ENCODE data around the gene ACACB.
A peak's percentile ranks its signal among the peaks of the same experiment; 100 is the strongest.

Gene ACACB

GRCh38 chr12:109173443-109174240 is 57.3 kb downstream of the ACACB start:
- no peak for DNase-seq (ENCODE audit: low read depth, low spot score)
- no peak overlapping the region for H3K4me3 ChIP-seq (ENCODE audit: low read depth, low read length)
- TF ChIP-seq CTCF (IDR thresholded peaks at IDR 0.05; ENCODE audit: low read depth, low read length): no peak
- in situ Hi-C loops (cut with HindIII; ENCODE audit: low sequenced_read_pairs): no loop called here

DNA sequence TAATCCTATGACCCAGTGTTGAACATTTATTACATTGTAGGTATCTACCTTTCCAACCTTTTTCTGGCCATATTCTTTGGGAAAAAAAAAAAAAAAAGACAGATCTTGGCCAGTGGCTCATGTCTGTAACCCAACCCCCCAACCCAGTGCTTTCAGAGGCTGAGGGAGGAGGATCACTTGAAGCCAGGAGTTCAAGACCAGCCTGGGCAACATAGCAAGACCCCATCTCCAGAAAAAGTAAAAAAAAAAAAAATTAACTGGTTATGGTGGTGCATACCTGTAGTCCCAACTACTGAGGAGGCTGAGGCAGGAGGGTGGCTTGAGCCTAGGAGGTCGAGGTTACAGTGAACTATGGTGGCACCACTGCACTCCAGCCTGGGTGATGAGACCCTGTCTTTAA is 58.1 kb downstream of the ACACB start:
- DNase-seq (ENCODE audit: low read depth, low spot score): no peak

DNA sequence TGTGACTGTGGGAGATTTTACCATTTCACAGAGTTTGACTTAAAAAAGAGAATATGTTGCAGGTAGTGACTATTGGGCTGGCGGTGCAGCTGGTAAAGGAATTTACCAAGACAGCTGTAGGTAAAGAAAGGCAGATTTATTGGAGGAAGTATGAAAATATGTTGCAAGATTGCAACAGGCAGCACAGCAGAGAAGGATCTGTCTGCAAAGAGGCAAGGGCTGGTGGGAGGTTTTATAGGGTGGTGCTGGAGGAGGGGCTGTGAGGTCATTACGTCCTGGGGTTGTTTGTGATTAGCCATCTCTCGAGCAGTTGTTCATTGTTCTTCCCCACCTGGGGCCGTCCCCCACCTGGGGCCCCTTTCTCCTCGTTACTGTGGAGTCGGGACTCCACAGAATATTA is 62.1 kb downstream of the ACACB start:
- no peak for TF ChIP-seq CTCF (IDR thresholded peaks at IDR 0.05; ENCODE audit: low read depth, low read length)
- H3K4me3 ChIP-seq (ENCODE audit: low read depth, low read length): no peak overlapping the region
- in situ Hi-C loops (cut with HindIII; ENCODE audit: low sequenced_read_pairs): no loop called here
- DNase-seq (ENCODE audit: low read depth, low spot score): no peak

More for the DNA sequence above, 58.1 kb downstream of the ACACB start:
- no peak overlapping the region for H3K4me3 ChIP-seq (ENCODE audit: low read depth, low read length)
- TF ChIP-seq CTCF (IDR thresholded peaks at IDR 0.05; ENCODE audit: low read depth, low read length): no peak
- in situ Hi-C loops (cut with HindIII; ENCODE audit: low sequenced_read_pairs): no loop called here

DNA sequence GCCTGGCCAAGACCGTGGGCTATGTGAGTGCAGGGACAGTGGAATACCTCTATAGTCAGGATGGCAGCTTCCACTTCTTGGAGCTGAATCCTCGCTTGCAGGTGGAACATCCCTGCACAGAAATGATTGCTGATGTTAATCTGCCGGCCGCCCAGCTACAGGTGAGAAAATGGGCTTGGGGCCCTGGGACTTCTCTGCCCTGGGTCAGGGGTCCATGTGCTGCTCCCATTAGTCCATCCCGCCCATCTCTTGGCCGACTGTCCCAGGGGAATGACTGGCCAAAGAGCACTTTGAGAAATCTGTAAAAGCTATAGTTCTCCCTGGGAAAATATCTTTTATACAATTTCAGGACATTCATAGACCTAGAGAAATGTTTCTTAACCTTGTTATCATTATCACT is 63.5 kb downstream of the ACACB start:
- no peak overlapping the region for H3K4me3 ChIP-seq (ENCODE audit: low read depth, low read length)
- no peak for TF ChIP-seq CTCF (IDR thresholded peaks at IDR 0.05; ENCODE audit: low read depth, low read length)
- in situ Hi-C loops (cut with HindIII; ENCODE audit: low sequenced_read_pairs): no loop called here
- DNase-seq (ENCODE audit: low read depth, low spot score): no peak

DNA sequence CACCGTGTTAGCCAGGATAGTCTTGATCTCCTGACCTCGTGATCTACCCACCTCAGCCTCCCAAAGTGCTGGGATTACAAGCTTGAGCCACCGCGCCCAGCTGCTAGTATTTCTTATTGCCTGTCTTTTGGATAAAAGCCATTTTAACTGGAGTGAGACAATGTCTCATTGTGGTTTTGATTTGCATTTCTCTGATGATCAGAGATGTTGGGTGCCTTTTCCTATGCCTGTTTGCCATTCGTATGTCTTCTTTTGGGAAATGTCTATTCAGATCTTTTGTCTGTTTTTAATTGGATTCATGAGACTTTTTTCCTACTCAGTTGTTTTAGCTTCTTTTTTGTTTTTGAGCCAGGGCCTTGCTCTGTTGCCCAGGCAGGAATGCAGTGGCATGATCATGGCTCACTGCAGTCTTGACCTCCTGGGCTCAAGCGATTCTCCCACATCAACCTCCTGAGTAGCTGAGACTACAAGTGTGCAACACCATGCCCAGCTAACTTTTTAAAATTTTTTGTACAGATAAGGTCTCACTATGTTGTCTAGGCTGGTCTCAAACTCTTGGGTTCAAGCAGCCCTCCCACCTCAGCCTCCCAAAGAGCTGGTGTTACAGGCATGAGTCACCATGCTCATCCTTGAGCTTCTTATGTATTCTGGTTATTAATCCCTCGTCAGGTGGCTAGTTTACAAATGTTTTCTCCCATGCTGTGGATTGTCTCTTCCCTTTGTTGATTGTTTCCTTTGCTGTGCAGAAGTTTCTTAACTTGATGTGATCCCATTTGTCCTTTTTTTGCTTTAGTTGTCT is 65.9 kb downstream of the ACACB start:
- in situ Hi-C loops (cut with HindIII; ENCODE audit: low sequenced_read_pairs): no loop called here
- H3K4me3 ChIP-seq (ENCODE audit: low read depth, low read length): no peak overlapping the region
- TF ChIP-seq CTCF (IDR thresholded peaks at IDR 0.05; ENCODE audit: low read depth, low read length): no peak
- peak; percentile 8 for DNase-seq (ENCODE audit: low read depth, low spot score)

GRCh38 chr12:109185441-109185840 is 69.1 kb downstream of the ACACB start:
- H3K4me3 ChIP-seq (ENCODE audit: low read depth, low read length): no peak overlapping the region
- in situ Hi-C loops (cut with HindIII; ENCODE audit: low sequenced_read_pairs): no loop called here
- TF ChIP-seq CTCF (IDR thresholded peaks at IDR 0.05; ENCODE audit: low read depth, low read length): no peak
- no peak for DNase-seq (ENCODE audit: low read depth, low spot score)
